Liver (tissue), 9 donors: ENCODE results near the gene PPA1. TPM values are rescaled to one million over a fixed set of nuclear protein-coding genes. Genes with fewer than 3 reads are reported as not detected.

Source experiments
- DNase-seq: peaks from one replicate; pipeline ENCODE4 v3.0.0-alpha.2; 2017; ENCODE audit warnings: low spot score
- H3K27ac ChIP-seq, 2 donors: one replicate each; pipeline ENCODE4 v1.7.0; 2013; ENCODE audit warnings: inconsistent platforms in 2 of 2, low read length in 2 of 2, control low read depth in 1 of 2, low read depth in 1 of 2, mild to moderate bottlenecking in 1 of 2
- H3K27me3 ChIP-seq, 4 donors: one replicate each; pipeline versions ENCODE4 v1.6.1 to v1.7.0; 2013; ENCODE audit warnings: low read length in 3 of 4, inconsistent platforms in 1 of 4, mild to moderate bottlenecking in 1 of 4, moderate library complexity in 1 of 4; ENCODE audit not compliant: control insufficient read depth in 4 of 4, insufficient read depth in 4 of 4
- H3K36me3 ChIP-seq, 4 donors: one replicate each; pipeline versions ENCODE4 v1.6.1 to v1.7.0; 2013; ENCODE audit warnings: low read length in 3 of 4, mild to moderate bottlenecking in 3 of 4, low read depth in 1 of 4, moderate library complexity in 1 of 4; ENCODE audit not compliant: control insufficient read depth in 4 of 4, insufficient read depth in 3 of 4
- H3K4me1 ChIP-seq, 4 donors: one replicate each; pipeline versions ENCODE4 v1.6.1 to v1.7.0; 2013; ENCODE audit warnings: low read length in 3 of 4, mild to moderate bottlenecking in 3 of 4, moderate library complexity in 1 of 4; ENCODE audit not compliant: control insufficient read depth in 4 of 4, insufficient read depth in 4 of 4
- H3K4me3 ChIP-seq, 3 donors: one replicate each; pipeline versions ENCODE4 v1.6.1 to v1.7.0; 2013; ENCODE audit warnings: low read length in 3 of 3, control low read depth in 1 of 3, low read depth in 1 of 3, mild to moderate bottlenecking in 1 of 3
- H3K9ac ChIP-seq, 2 donors: one replicate each; pipeline ENCODE4 v1.7.0; 2013; ENCODE audit warnings: low read length in 2 of 2, mild to moderate bottlenecking in 2 of 2, moderate library complexity in 2 of 2, control low read depth in 1 of 2, low read depth in 1 of 2
- H3K9me3 ChIP-seq, 4 donors: one replicate each; pipeline versions ENCODE4 v1.6.1 to v1.7.0; 2013; ENCODE audit warnings: low read length in 3 of 4; ENCODE audit not compliant: control insufficient read depth in 4 of 4
- EGR1 ChIP-seq, 2 donors: IDR thresholded peaks; 2 replicates each; pipeline ENCODE4 v1.6.1; 2016 to 2018; ENCODE audit warnings: antibody characterized with exemption in 2 of 2, low read depth in 2 of 2
- FOXA1 ChIP-seq: IDR thresholded peaks from 2 replicates; pipeline ENCODE4 v1.6.1; 2016; ENCODE audit warnings: antibody characterized with exemption
- FOXA2 ChIP-seq: IDR thresholded peaks from 2 replicates; pipeline ENCODE4 v1.6.1; 2016; ENCODE audit warnings: antibody characterized with exemption
- GABPA ChIP-seq, 2 donors: IDR thresholded peaks in 1 of 2; conservative IDR thresholded peaks in 1 of 2; 2 replicates each; pipeline ENCODE4 v1.6.1; 2016; ENCODE audit warnings: antibody characterized with exemption in 2 of 2, mild to moderate bottlenecking in 1 of 2, moderate library complexity in 1 of 2
- HNF4A ChIP-seq, 2 donors: conservative IDR thresholded peaks; 2 replicates each; pipeline ENCODE4 v1.6.1; 2016; ENCODE audit warnings: antibody characterized with exemption in 2 of 2, mild to moderate bottlenecking in 2 of 2
- MAX ChIP-seq: IDR thresholded peaks from 2 replicates; pipeline ENCODE4 v1.6.1; 2016; ENCODE audit warnings: antibody characterized with exemption
- NR2F2 ChIP-seq: IDR thresholded peaks from 2 replicates; pipeline ENCODE4 v1.6.1; 2016; ENCODE audit warnings: antibody characterized with exemption
- RAD21 ChIP-seq, 2 donors: IDR thresholded peaks; 2 replicates each; pipeline ENCODE4 v1.6.1; 2016; ENCODE audit warnings: antibody characterized with exemption in 2 of 2, mild to moderate bottlenecking in 2 of 2
- REST ChIP-seq: IDR thresholded peaks from 2 replicates; pipeline ENCODE4 v1.6.1; 2016; ENCODE audit warnings: antibody characterized with exemption, mild to moderate bottlenecking
- RXRA ChIP-seq, 2 donors: IDR thresholded peaks; 2 replicates each; pipeline ENCODE4 v1.6.1; 2017 to 2018; ENCODE audit warnings: antibody characterized with exemption in 2 of 2, mild to moderate bottlenecking in 1 of 2
- SP1 ChIP-seq: IDR thresholded peaks from 2 replicates; pipeline ENCODE4 v1.6.1; 2018; ENCODE audit warnings: antibody characterized with exemption, mild to moderate bottlenecking
- TAF1 ChIP-seq: conservative IDR thresholded peaks from 2 replicates; pipeline ENCODE4 v1.6.1; 2016; ENCODE audit warnings: antibody characterized with exemption, mild to moderate bottlenecking
- WGBS: extraction: QIAGEN DNeasy Blood & Tissue Kit; methylation state at CpG from one replicate; pipeline ENCODE4 v1.1.7; 2013; 5-methylcytosine and 5-hydroxymethylcytosine counted together
- polyA plus RNA-seq, 2 donors: library from polyadenylated mRNA; stranded (reverse) in 1 of 2; unstranded in 1 of 2; fragments of 200-250 nt in 1 of 2; fragments of >200 nt in 1 of 2; fragmentation: Nextera tagmentation in 1 of 2; extraction: Ambion mirVana in 1 of 2; gene quantifications; one replicate each; pipeline versions ENCODE4 v1.2.1 to v1.2.3, GENCODE V29; 2013 to 2015
- total RNA-seq, 2 donors: library from RNA; depleted of rRNA; stranded (reverse); fragments of >200 nt; gene quantifications; one replicate each; pipeline ENCODE4 v1.2.3, GENCODE V29; 2014
- donor health status: healthy.
- donor health status: healthy.
- donor health status: healthy.
- donor health status: healthy.
- donor health status: healthy.

PPA1 gene
- total and polyA plus RNA-seq, 4 donors, result 91.1 to 111 (median 99.4) TPM

GRCh38 chr10:70164163-70164562 lies 69.1 kb downstream of the PPA1 start (continued):
- TF ChIP-seq HNF4A (conservative IDR thresholded peaks at IDR 0.05), result no peak
- no peak for TF ChIP-seq SP1
- TF ChIP-seq GABPA (IDR thresholded peaks at IDR 0.05 in 1 of 2, conservative IDR thresholded peaks at IDR 0.05 in 1 of 2), result no peak
- TF ChIP-seq TAF1, result no peak

GRCh38 chr10:70163448-70163847 lies 69.8 kb downstream of the PPA1 start:
- DNase-seq, result no peak
- Histone ChIP-seq H3K27ac (no peak overlapping the region), H3K9me3 (no peaks in the 10 kb centered on the region), H3K27me3 (no peaks in the 10 kb centered on the region), H3K36me3 (peaks cover 2 to 19% (median 8%) of the 10 kb centered on the region in 4 donors), H3K4me3 (no peak overlapping the region), H3K9ac (no peak overlapping the region), H3K4me1 (peaks cover 3 to 17% (median 4%) of the 10 kb centered on the region in 4 donors)
- TF ChIP-seq HNF4A (conservative IDR thresholded peaks at IDR 0.05) (no peak), FOXA2 (no peak), TAF1 (no peak), SP1 (no peak), NR2F2 (no peak), GABPA (IDR thresholded peaks at IDR 0.05 in 1 of 2, conservative IDR thresholded peaks at IDR 0.05 in 1 of 2) (no peak)
- 97% methylated on average over 4 of the region's 4 CpGs for WGBS

- Histone ChIP-seq H3K36me3 (peaks cover 3 to 24% (median 9%) of the 10 kb centered on the region in 4 donors), H3K9me3 (no peaks in the 10 kb centered on the region), H3K9ac (no peak overlapping the region), H3K27me3 (no peaks in the 10 kb centered on the region), H3K4me3 (no peak overlapping the region), H3K4me1 (peaks cover 1 to 12% (median 3%) of the 10 kb centered on the region in 4 donors), H3K27ac (no peak overlapping the region)
- TF ChIP-seq RXRA (IDR thresholded peaks at IDR 0.05), result no peak
- 49% methylated on average over 1 of the region's 1 CpG for WGBS
- no peak for DNase-seq
Observed at GRCh38 chr10:70162892-70163201, 70.4 kb downstream of the PPA1 start.

- 92% methylated on average over 1 of the region's 2 CpGs for WGBS
- no peak overlapping the region for H3K9ac ChIP-seq
- H3K36me3 ChIP-seq, result peaks cover 3 to 30% (median 11%) of the 10 kb centered on the region in 4 donors
- no peak for DNase-seq
- H3K27ac ChIP-seq, result no peak overlapping the region
- no peak for TF ChIP-seq MAX
- TF ChIP-seq REST, result no peak
- no peak for TF ChIP-seq EGR1 (IDR thresholded peaks at IDR 0.05; ENCODE audit: low read depth in 2 of 2)
- TF ChIP-seq TAF1, result no peak
- no peak for TF ChIP-seq FOXA1
- no peak for TF ChIP-seq RAD21 (IDR thresholded peaks at IDR 0.05)
- no peak for TF ChIP-seq FOXA2
- TF ChIP-seq RXRA (IDR thresholded peaks at IDR 0.05), result no peak
- no peaks in the 10 kb centered on the region for H3K9me3 ChIP-seq
- no peak overlapping the region for H3K4me3 ChIP-seq
- H3K4me1 ChIP-seq, result peaks cover 0 to 10% (median 3%) of the 10 kb centered on the region in 4 donors
- H3K27me3 ChIP-seq, result no peaks in the 10 kb centered on the region
Observed at GRCh38 chr10:70162151-70162891, 70.9 kb downstream of the PPA1 start.
